HepG2 (cell line): ENCODE results near the gene FN1. TPM values are rescaled to one million over a fixed set of nuclear protein-coding genes. Genes with fewer than 3 reads are reported as not detected.

Experiments used
- ATAC-seq: fragments of 200-7000 bp; cut with Tn5 transposase; 3 replicates; pipeline ENCODE4 v1.9.1; 2020; ENCODE audit warnings: mild to moderate bottlenecking, moderate library complexity
- BruUV-seq: library from RNA; stranded (reverse); fragments of 400-500 nt; replicated peaks from 2 replicates; lab custom pipeline; 2021; lab: Mats Ljungman, UMichigan
- CTCF ChIA-PET: fragments of 300-600 bp; formaldehyde crosslinking; extraction: SDS; loops from one replicate; lab custom pipeline; 2021; ENCODE audit warnings: low total read pairs, inconsistent platforms, low intra/inter-chr PET ratio; lab: Yijun Ruan, JAX
- POLR2A ChIA-PET: fragments of 350-600 bp; sonication (Branson Sonifier 250); formaldehyde crosslinking; loops from one replicate; lab custom pipeline; 2020; ENCODE audit warnings: antibody characterized with exemption, inconsistent platforms; lab: Yijun Ruan, JAX
- DNase-seq: peaks from one replicate; pipeline ENCODE4 v3.0.0-alpha.2; 2015; ENCODE audit warnings: low spot score
- FAIRE-seq: peaks from 3 replicates; lab custom pipeline; 2011; peaks lifted over from hg19 to GRCh38; lab: Jason Lieb, UNC
- H2AFZ ChIP-seq: one replicate; pipeline ENCODE4 v1.6.1; 2011; ENCODE audit warnings: low read length, inconsistent platforms
- H3K27ac ChIP-seq: fragments of 300-600 bp; 3 replicates; pipeline ENCODE4 v1.8.0; 2011; ENCODE audit warnings: mixed run types, mild to moderate bottlenecking, mixed read lengths, low read length, inconsistent platforms; ENCODE audit not compliant: insufficient read depth; ENCODE audit errors: extremely low read length
- H3K27me3 ChIP-seq, 2 experiments: fragments of 200-600 bp in 1 of 2; 2 replicates in 1 of 2; 3 replicates in 1 of 2; pipeline versions ENCODE4 v1.6.0 to v1.8.0; 2011; ENCODE audit warnings: low read length in 2 of 2, mild to moderate bottlenecking in 2 of 2, moderate library complexity in 2 of 2, inconsistent platforms in 1 of 2; ENCODE audit not compliant: insufficient read depth in 2 of 2, control insufficient read depth in 1 of 2
- H3K36me3 ChIP-seq, 2 experiments: fragments of 200-600 bp in 1 of 2; replicated peaks in 1 of 2; 2 replicates in 1 of 2; 3 replicates in 1 of 2; pipeline versions ENCODE4 v1.5.1 to v1.8.0; 2011; ENCODE audit warnings: low read length in 2 of 2, inconsistent platforms in 1 of 2; ENCODE audit not compliant: insufficient read depth in 2 of 2, control insufficient read depth in 1 of 2
- H3K4me1 ChIP-seq: 2 replicates; pipeline ENCODE4 v1.5.1; 2012; ENCODE audit warnings: low read length, inconsistent platforms; ENCODE audit not compliant: insufficient read depth
- H3K4me2 ChIP-seq: 2 replicates; pipeline ENCODE4 v1.6.0; 2011; ENCODE audit warnings: low read depth, low read length, inconsistent platforms
- H3K4me3 ChIP-seq, 3 experiments: fragments of 200-600 bp in 1 of 3; sonication (generic), shearing (Covaris generic) in 1 of 3; replicated peaks in 1 of 3; 2 replicates each; pipeline ENCODE4 v1.5.1; 2011 to 2016; ENCODE audit warnings: low read length in 3 of 3, inconsistent platforms in 2 of 3, low read depth in 2 of 3, mild to moderate bottlenecking in 2 of 3, control low read depth in 1 of 3, mixed read lengths in 1 of 3; ENCODE audit not compliant: insufficient read depth in 1 of 3
- H3K79me2 ChIP-seq: one replicate; pipeline ENCODE4 v1.6.1; 2011; ENCODE audit warnings: low read length, inconsistent platforms; ENCODE audit not compliant: insufficient read depth
- H3K9ac ChIP-seq: 2 replicates; pipeline ENCODE4 v1.6.0; 2011; ENCODE audit warnings: mild to moderate bottlenecking, low read depth, low read length, inconsistent platforms; ENCODE audit not compliant: insufficient read depth
- H3K9me3 ChIP-seq: 2 replicates; pipeline ENCODE4 v1.5.1; 2012; ENCODE audit warnings: mild to moderate bottlenecking, low read length
- H4K20me1 ChIP-seq: 2 replicates; pipeline ENCODE4 v1.6.0; 2011; ENCODE audit warnings: inconsistent platforms, mild to moderate bottlenecking, low read length, moderate library complexity; ENCODE audit not compliant: insufficient read depth
- ATAD3A ChIP-seq: sonication (generic); formaldehyde crosslinking; IDR thresholded peaks from 2 replicates; pipeline ENCODE4 v1.4.0; 2020; ENCODE audit warnings: missing genetic modification reagents
- ATM ChIP-seq: fragments of 450-650 bp; IDR thresholded peaks from 2 replicates; pipeline ENCODE4 v1.7.1; 2017; ENCODE audit warnings: mild to moderate bottlenecking, borderline replicate concordance
- KMT2A ChIP-seq: sonication (generic); formaldehyde crosslinking; IDR thresholded peaks from 2 replicates; pipeline ENCODE4 v1.4.0; 2020; ENCODE audit warnings: missing genetic modification reagents
- MAFF ChIP-seq: IDR thresholded peaks from 2 replicates; pipeline ENCODE4 v1.6.1; 2011; ENCODE audit warnings: low read depth, low read length, improper control_type of control experiment
- MAFK ChIP-seq, 2 experiments: IDR thresholded peaks in 1 of 2; conservative IDR thresholded peaks in 1 of 2; 2 replicates each; pipeline ENCODE4 v1.6.1; 2011; ENCODE audit warnings: improper control_type of control experiment in 2 of 2, low read length in 2 of 2
- POLR2G ChIP-seq: fragments of 200-400 bp; formaldehyde crosslinking; IDR thresholded peaks from 2 replicates; pipeline ENCODE4 v1.6.1; 2018; ENCODE audit warnings: mild to moderate bottlenecking, low read depth, low read length, moderate library complexity
- RBM22 ChIP-seq: fragments of 200-400 bp; formaldehyde crosslinking; optimal IDR thresholded peaks from 2 replicates; pipeline ENCODE3; 2017; ENCODE audit warnings: mild to moderate bottlenecking, low read length, moderate library complexity
- ZNF264 ChIP-seq: sonication (generic); formaldehyde crosslinking; IDR thresholded peaks from 2 replicates; pipeline ENCODE4 v1.4.0; 2020; ENCODE audit warnings: missing genetic modification reagents
- ZNF44 ChIP-seq: sonication (generic); formaldehyde crosslinking; IDR thresholded peaks from 2 replicates; pipeline ENCODE4 v1.5.1; 2020; ENCODE audit warnings: mild to moderate bottlenecking, missing genetic modification reagents
- ZNF468 ChIP-seq: sonication (generic); formaldehyde crosslinking; IDR thresholded peaks from 2 replicates; pipeline ENCODE4 v1.8.0; 2022; ENCODE audit warnings: mild to moderate bottlenecking, moderate library complexity, missing genetic modification reagents
- ZNF546 ChIP-seq: sonication (generic); formaldehyde crosslinking; conservative IDR thresholded peaks from 2 replicates; pipeline ENCODE4 v1.8.1; 2023; ENCODE audit warnings: mild to moderate bottlenecking, missing genetic modification reagents
- ZNF703 ChIP-seq: sonication (generic); formaldehyde crosslinking; IDR thresholded peaks from 2 replicates; pipeline ENCODE4 v1.5.1; 2020; ENCODE audit warnings: missing genetic modification reagents, mild to moderate bottlenecking, moderate library complexity, borderline replicate concordance
- WGBS: methylation state at CpG from one replicate; pipeline ENCODE4 v1.1.6; 2017; ENCODE audit warnings: low lambda C conversion rate; 5-methylcytosine and 5-hydroxymethylcytosine counted together
- in situ Hi-C: cut with HindIII; loops from 2 replicates; pipeline ENCODE4 v1.10.0; 2017; ENCODE audit warnings: low pct_unique_long_range_greater_than_20kb; ENCODE audit not compliant: extremely low pct_ligation_motif_present
- intact Hi-C: fragments of 100-400 bp; cut with micrococcal nuclease; formaldehyde crosslinking; loops from one replicate; pipeline ENCODE4 v1.10.0; 2022; ENCODE audit not compliant: unreplicated experiment
- polyA plus RNA-seq, 8 experiments: library from polyadenylated mRNA; depleted of rRNA in 3 of 8; stranded (reverse) in 7 of 8; unstranded in 1 of 8; fragments of >200 nt; fragmentation: Illumina TruSeq in 4 of 8; extraction: Trizol in 4 of 8; gene quantifications; 2 replicates each; pipeline versions ENCODE4 v1.2.1 to v1.2.3, GENCODE V29; 2011 to 2016; ENCODE audit warnings: low read depth in 4 of 8, missing spikeins in 1 of 8, mixed read lengths in 1 of 8; ENCODE audit not compliant: insufficient read depth in 1 of 8
- total RNA-seq, 5 experiments: library from RNA; depleted of rRNA; stranded (reverse); fragments of >200 nt; fragmentation: Illumina TruSeq; extraction: Trizol; gene quantifications; 2 replicates each; pipeline ENCODE4 v1.2.3, GENCODE V29; 2016; ENCODE audit warnings: low read depth in 1 of 5

FN1 gene
- total and polyA plus RNA-seq, 2 of the 13 experiments (the other 11 are each of a cell fraction or from before 2014, with no cell fraction given) = 1,847 to 6,471 TPM

DNA sequence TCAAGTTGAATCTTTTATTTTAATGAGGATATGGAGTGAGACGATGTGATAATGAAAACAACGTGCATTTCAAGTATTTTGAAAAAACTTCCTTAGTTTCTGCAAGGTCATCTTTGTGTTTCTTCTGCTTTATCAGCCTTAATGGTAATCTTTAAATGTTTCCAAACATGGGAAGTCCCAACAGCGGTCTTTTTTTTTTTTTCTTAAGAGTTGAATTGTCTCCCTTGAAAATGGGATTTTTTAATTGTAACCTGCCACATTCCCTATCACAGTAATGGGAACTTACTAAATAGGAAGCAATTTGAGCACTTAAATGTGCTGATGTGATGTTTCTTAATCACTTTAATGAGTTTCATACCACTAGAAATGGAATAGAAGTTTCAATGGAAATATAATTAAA, 78.2 kb downstream of the FN1 start:
- CTCF ChIA-PET = no interaction called here
- in situ Hi-C loops (loop anchor here (5.0 kb wide), 1 partner anchor 575 kb away; no protein-coding TSS in a partner anchor), intact Hi-C loops (no loop called here)
- POLR2A ChIA-PET = no interaction called here
- WGBS = 93% methylated on average over 3 of the region's 3 CpGs
- Histone ChIP-seq H3K27ac (no peak overlapping the region), H3K4me3 (no peak overlapping the region), H2AFZ (no peak overlapping the region), H4K20me1 (peaks cover 18% of the 10 kb centered on the region), H3K27me3 (no peaks in the 10 kb centered on the region), H3K79me2 (no peaks in the 10 kb centered on the region), H3K9me3 (no peaks in the 10 kb centered on the region), H3K4me1 (no peaks in the 10 kb centered on the region), H3K36me3 (peaks cover 10 to 24% of the 10 kb centered on the region in 2 experiments), H3K4me2 (no peak overlapping the region), H3K9ac (no peak overlapping the region)
- TF ChIP-seq MAFK (conservative IDR thresholded peaks at IDR 0.05 in 1 of 2, IDR thresholded peaks at IDR 0.05 in 1 of 2; ENCODE audit: low read length in 2 of 2) = peak; percentile 57 to 64
- TF ChIP-seq KMT2A (CRISPR knock-in tag) = no peak
- no peak for TF ChIP-seq ZNF546 (CRISPR knock-in tag)
- no peak for TF ChIP-seq ZNF264 (CRISPR knock-in tag)
- no peak for TF ChIP-seq ATM
- TF ChIP-seq MAFF = peak; percentile 48
- TF ChIP-seq ATAD3A (CRISPR knock-in tag) = no peak
- TF ChIP-seq ZNF468 (CRISPR knock-in tag) = no peak
- BruUV-seq = no TSS peak
- FAIRE-seq (no peak), ATAC-seq (no peak), DNase-seq (no peak)

- in situ Hi-C loops = loop anchor here (5.0 kb wide), 1 partner anchor 575 kb away; no protein-coding TSS in a partner anchor
- peak; percentile 66; the same call in 1 of the 2 replicates for TF ChIP-seq POLR2G
- peak; percentile 86 for TF ChIP-seq RBM22
- TF ChIP-seq ZNF44 (CRISPR knock-in tag) = 0 out of 2 replicates have a peak, but pooled peaks have one; percentile 35
- TF ChIP-seq ZNF703 = no peak
- intact Hi-C loops = no loop called here
- ATAC-seq = peak; percentile 29
- no peak overlapping the region for H3K27ac ChIP-seq
- no peaks in the 10 kb centered on the region for H3K9me3 ChIP-seq
- peaks cover 5 to 17% of the 10 kb centered on the region in 2 experiments; a peak in 4 of 5 replicates for H3K36me3 ChIP-seq
- no peaks in the 10 kb centered on the region for H3K79me2 ChIP-seq
- no peak overlapping the region for H2AFZ ChIP-seq
- no peak overlapping the region for H3K4me3 ChIP-seq
- ChIA-PET POLR2A (no interaction called here), CTCF (no interaction called here)
- 96% methylated on average over 9 of the region's 9 CpGs for WGBS
- no peak overlapping the region for H3K9ac ChIP-seq
- BruUV-seq = no TSS peak
- no peaks in the 10 kb centered on the region for H3K4me1 ChIP-seq
- FAIRE-seq = no peak
- H3K4me2 ChIP-seq = no peak overlapping the region
- no peak for DNase-seq
- peaks cover 11% of the 10 kb centered on the region for H4K20me1 ChIP-seq
- no peaks in the 10 kb centered on the region for H3K27me3 ChIP-seq
These were observed 78.9 kb downstream of the FN1 start for GRCh38 chr2:215356948-215357461.
